HepG2 (cell line): ENCODE measurements around the gene RBBP8NL. TPM values are rescaled to one million over a fixed set of nuclear protein-coding genes. Genes with fewer than 3 reads are reported as not detected.

Experiments used
- E2F2 ChIP-seq: sonication (generic); formaldehyde crosslinking; IDR thresholded peaks from 2 replicates; pipeline ENCODE4 v1.4.0; 2020; ENCODE audit warnings: missing genetic modification reagents, borderline replicate concordance
- KAT8 ChIP-seq: IDR thresholded peaks from 2 replicates; pipeline ENCODE4 v1.6.1; 2016; ENCODE audit warnings: missing genetic modification reagents, missing compliant biosample characterization
- MTA1 ChIP-seq: sonication (generic); formaldehyde crosslinking; IDR thresholded peaks from 2 replicates; pipeline ENCODE4 v1.4.0; 2020; ENCODE audit warnings: missing genetic modification reagents, mild to moderate bottlenecking, borderline replicate concordance
- RERE ChIP-seq: IDR thresholded peaks from 2 replicates; pipeline ENCODE4 v1.6.1; 2016; ENCODE audit warnings: low read depth, missing genetic modification reagents, missing compliant biosample characterization
- SOX13 ChIP-seq, 3 experiments: fragments of 450-650 bp in 1 of 3; sonication (generic) in 1 of 3; formaldehyde crosslinking in 1 of 3; IDR thresholded peaks in 2 of 3; conservative IDR thresholded peaks in 1 of 3; 2 replicates each; pipeline versions ENCODE4 v1.5.0 to v1.6.1; 2016 to 2020; ENCODE audit warnings: antibody characterized with exemption in 1 of 3, mild to moderate bottlenecking in 1 of 3, missing compliant biosample characterization in 1 of 3, missing genetic modification reagents in 1 of 3, moderate library complexity in 1 of 3
- SRF ChIP-seq: IDR thresholded peaks from 2 replicates; pipeline ENCODE4 v1.6.1; 2011; ENCODE audit warnings: mild to moderate bottlenecking, low read depth, low read length, moderate library complexity
- ZNF281 ChIP-seq: sonication (generic); formaldehyde crosslinking; IDR thresholded peaks from 2 replicates; pipeline ENCODE4 v1.4.0; 2020; ENCODE audit warnings: missing genetic modification reagents, borderline replicate concordance
- ZNF326 ChIP-seq: sonication (generic); formaldehyde crosslinking; IDR thresholded peaks from 2 replicates; pipeline ENCODE4 v1.4.0; 2020; ENCODE audit warnings: missing genetic modification reagents, borderline replicate concordance
- ZNF333 ChIP-seq: sonication (generic); formaldehyde crosslinking; IDR thresholded peaks from 2 replicates; pipeline ENCODE4 v1.4.0; 2020; ENCODE audit warnings: mild to moderate bottlenecking, missing genetic modification reagents, borderline replicate concordance
- ZNF546 ChIP-seq: sonication (generic); formaldehyde crosslinking; conservative IDR thresholded peaks from 2 replicates; pipeline ENCODE4 v1.8.1; 2023; ENCODE audit warnings: mild to moderate bottlenecking, missing genetic modification reagents
- ZNF607 ChIP-seq: sonication (generic); formaldehyde crosslinking; IDR thresholded peaks from 2 replicates; pipeline ENCODE4 v1.5.1; 2020; ENCODE audit warnings: missing genetic modification reagents, mild to moderate bottlenecking, borderline replicate concordance
- ZNF83 ChIP-seq: sonication (generic); formaldehyde crosslinking; IDR thresholded peaks from 2 replicates; pipeline ENCODE4 v1.4.0; 2020; ENCODE audit warnings: missing genetic modification reagents, mild to moderate bottlenecking, borderline replicate concordance
- ZNF891 ChIP-seq: sonication (generic); formaldehyde crosslinking; IDR thresholded peaks from 2 replicates; pipeline ENCODE4 v1.5.0; 2020; ENCODE audit warnings: mild to moderate bottlenecking, missing genetic modification reagents
- polyA plus RNA-seq, 8 experiments: library from polyadenylated mRNA; depleted of rRNA in 3 of 8; stranded (reverse) in 7 of 8; unstranded in 1 of 8; fragments of >200 nt; fragmentation: Illumina TruSeq in 4 of 8; extraction: Trizol in 4 of 8; gene quantifications; 2 replicates each; pipeline versions ENCODE4 v1.2.1 to v1.2.3, GENCODE V29; 2011 to 2016; ENCODE audit warnings: low read depth in 4 of 8, missing spikeins in 1 of 8, mixed read lengths in 1 of 8; ENCODE audit not compliant: insufficient read depth in 1 of 8
- total RNA-seq, 5 experiments: library from RNA; depleted of rRNA; stranded (reverse); fragments of >200 nt; fragmentation: Illumina TruSeq; extraction: Trizol; gene quantifications; 2 replicates each; pipeline ENCODE4 v1.2.3, GENCODE V29; 2016; ENCODE audit warnings: low read depth in 1 of 5
- TF ChIP-seq, protein P1 (sequence below): sonication (generic); formaldehyde crosslinking; IDR thresholded peaks from 2 replicates; pipeline ENCODE4 v1.5.0; 2020; ENCODE audit warnings: mild to moderate bottlenecking, missing genetic modification reagents

The RBBP8NL gene
- total and polyA plus RNA-seq, 2 of the 13 experiments (the other 11 are each of a cell fraction or from before 2014, with no cell fraction given): 0.69 to 0.86 TPM

- TF ChIP-seq, protein P1, sequence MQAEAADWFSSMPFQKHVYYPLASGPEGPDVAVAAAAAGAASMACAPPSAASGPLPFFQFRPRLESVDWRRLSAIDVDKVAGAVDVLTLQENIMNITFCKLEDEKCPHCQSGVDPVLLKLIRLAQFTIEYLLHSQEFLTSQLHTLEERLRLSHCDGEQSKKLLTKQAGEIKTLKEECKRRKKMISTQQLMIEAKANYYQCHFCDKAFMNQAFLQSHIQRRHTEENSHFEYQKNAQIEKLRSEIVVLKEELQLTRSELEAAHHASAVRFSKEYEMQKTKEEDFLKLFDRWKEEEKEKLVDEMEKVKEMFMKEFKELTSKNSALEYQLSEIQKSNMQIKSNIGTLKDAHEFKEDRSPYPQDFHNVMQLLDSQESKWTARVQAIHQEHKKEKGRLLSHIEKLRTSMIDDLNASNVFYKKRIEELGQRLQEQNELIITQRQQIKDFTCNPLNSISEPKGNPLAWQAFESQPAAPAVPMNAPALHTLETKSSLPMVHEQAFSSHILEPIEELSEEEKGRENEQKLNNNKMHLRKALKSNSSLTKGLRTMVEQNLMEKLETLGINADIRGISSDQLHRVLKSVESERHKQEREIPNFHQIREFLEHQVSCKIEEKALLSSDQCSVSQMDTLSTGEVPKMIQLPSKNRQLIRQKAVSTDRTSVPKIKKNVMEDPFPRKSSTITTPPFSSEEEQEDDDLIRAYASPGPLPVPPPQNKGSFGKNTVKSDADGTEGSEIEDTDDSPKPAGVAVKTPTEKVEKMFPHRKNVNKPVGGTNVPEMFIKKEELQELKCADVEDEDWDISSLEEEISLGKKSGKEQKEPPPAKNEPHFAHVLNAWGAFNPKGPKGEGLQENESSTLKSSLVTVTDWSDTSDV (CRISPR knock-in tag): peak; percentile 97; the same call in 1 of the 2 replicates
- TF ChIP-seq KAT8 (CRISPR knock-in tag) (peak; percentile 65), ZNF546 (CRISPR knock-in tag) (0 out of 2 replicates have a peak, but pooled peaks have one; percentile 47), ZNF83 (0 out of 2 replicates have a peak, but pooled peaks have one; percentile 68), ZNF891 (CRISPR knock-in tag) (peak; percentile 84; the same call in 1 of the 2 replicates), E2F2 (CRISPR knock-in tag) (0 out of 2 replicates have a peak, but pooled peaks have one; percentile 43), RERE (CRISPR knock-in tag) (0 out of 2 replicates have a peak, but pooled peaks have one; percentile 17), ZNF281 (CRISPR knock-in tag) (peak; percentile 80), SRF (no peak), SOX13 (IDR thresholded peaks at IDR 0.05) (no peak; the same call in 1 of the 2 replicates), SOX13 (CRISPR knock-in tag; conservative IDR thresholded peaks at IDR 0.05 in 1 of 2, IDR thresholded peaks at IDR 0.05 in 1 of 2) (peak in 1 of 2 experiments; percentile 38; a peak in 1 of 4 replicates), ZNF607 (0 out of 2 replicates have a peak, but pooled peaks have one; percentile 63), ZNF326 (CRISPR knock-in tag) (peak; percentile 96), MTA1 (CRISPR knock-in tag) (peak; percentile 89), ZNF333 (CRISPR knock-in tag) (no peak; the same call in 1 of the 2 replicates)
Observed at GRCh38 chr20:62370807-62371587, 56.3 kb downstream of the RBBP8NL start (continued).
